ENCODE measurements around the gene PACS1. TPM values are rescaled to one million over a fixed set of nuclear protein-coding genes. Genes with fewer than 3 reads are reported as not detected.

Gene PACS1
- total RNA-seq, 1 experiment from 2014 or later: 41.1 TPM

DNA sequence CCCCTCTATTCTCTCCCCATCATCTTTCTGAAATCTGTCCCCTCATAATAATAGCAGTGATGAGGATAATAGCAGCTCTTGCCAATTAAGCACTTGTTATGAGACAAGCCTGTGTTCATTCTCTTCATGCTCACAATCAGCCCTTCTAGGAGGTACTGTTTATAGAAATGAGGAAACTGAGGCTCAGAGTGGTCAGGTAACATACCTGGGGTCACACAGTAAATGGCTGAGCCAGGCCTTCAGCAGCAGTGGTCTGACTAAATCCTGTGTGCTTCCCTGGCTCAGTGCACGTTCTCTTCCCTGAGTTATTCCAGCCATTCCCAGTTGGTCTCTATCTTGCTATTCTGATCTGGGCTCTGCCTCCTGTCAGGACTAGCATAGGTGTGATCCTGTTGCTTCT is 204.1 kb downstream of the PACS1 start (continued):
- TF ChIP-seq, protein P1, sequence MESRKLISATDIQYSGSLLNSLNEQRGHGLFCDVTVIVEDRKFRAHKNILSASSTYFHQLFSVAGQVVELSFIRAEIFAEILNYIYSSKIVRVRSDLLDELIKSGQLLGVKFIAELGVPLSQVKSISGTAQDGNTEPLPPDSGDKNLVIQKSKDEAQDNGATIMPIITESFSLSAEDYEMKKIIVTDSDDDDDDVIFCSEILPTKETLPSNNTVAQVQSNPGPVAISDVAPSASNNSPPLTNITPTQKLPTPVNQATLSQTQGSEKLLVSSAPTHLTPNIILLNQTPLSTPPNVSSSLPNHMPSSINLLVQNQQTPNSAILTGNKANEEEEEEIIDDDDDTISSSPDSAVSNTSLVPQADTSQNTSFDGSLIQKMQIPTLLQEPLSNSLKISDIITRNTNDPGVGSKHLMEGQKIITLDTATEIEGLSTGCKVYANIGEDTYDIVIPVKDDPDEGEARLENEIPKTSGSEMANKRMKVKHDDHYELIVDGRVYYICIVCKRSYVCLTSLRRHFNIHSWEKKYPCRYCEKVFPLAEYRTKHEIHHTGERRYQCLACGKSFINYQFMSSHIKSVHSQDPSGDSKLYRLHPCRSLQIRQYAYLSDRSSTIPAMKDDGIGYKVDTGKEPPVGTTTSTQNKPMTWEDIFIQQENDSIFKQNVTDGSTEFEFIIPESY (IDR thresholded peaks at IDR 0.05; ENCODE audit: extremely low read depth, insufficient replicate concordance, low read length): no peak
- TF ChIP-seq, protein P2, sequence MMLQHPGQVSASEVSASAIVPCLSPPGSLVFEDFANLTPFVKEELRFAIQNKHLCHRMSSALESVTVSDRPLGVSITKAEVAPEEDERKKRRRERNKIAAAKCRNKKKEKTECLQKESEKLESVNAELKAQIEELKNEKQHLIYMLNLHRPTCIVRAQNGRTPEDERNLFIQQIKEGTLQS (IDR thresholded peaks at IDR 0.05): no peak
- no peak for TF ChIP-seq CEBPB (IDR thresholded peaks at IDR 0.05; ENCODE audit: low read depth)

DNA sequence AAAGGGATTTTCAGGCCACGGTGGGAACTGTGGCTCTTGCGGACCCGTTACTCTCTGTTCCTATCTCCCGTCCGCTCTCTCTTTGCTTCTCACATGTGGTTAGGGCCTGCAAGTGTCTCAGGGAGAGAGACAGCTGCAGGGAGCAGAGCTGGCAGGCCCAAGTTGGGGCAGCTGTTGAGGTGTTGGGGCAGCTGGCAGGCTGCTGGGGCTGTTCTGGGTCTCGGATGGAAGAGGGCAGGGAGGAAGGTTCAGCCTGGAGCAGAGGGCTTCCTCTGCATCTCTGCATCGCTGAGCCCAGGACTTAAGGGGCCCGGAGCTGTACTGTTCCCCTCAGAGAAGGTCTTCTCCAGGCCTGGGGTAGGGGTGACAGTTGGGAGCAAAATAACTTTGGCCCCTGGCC is 205.3 kb downstream of the PACS1 start:
- intact Hi-C loops (cut with micrococcal nuclease): no loop called here
- no peak for ATAC-seq
- ChIA-PET POLR2A (no interaction called here), CTCF (no interaction called here), RAD21 (ENCODE audit: low non-redundant PET in 1 of 2, low total read pairs in 2 of 2, uncharacterized antibody in 2 of 2, unreplicated experiment in 2 of 2) (no interaction called here)
- BruUV-seq (replicated peaks): no TSS peak
- Histone ChIP-seq H3K27me3 (ENCODE audit: insufficient read depth, low read length) (no peaks in the 10 kb centered on the region), H3K4me3 (replicated peaks in 1 of 2; ENCODE audit: low read depth in 1 of 2, low read length in 2 of 2) (no peak overlapping the region), H3K27ac (ENCODE audit: low read depth, low read length) (no peak overlapping the region), H3K4me2 (ENCODE audit: low read length) (no peak overlapping the region), H3K9me3 (ENCODE audit: control insufficient read depth in 1 of 2, insufficient read depth in 1 of 2, low read depth in 1 of 2, low read length in 2 of 2) (no peaks in the 10 kb centered on the region), H3K9me2 (ENCODE audit: insufficient read depth) (no peaks in the 10 kb centered on the region), H3K36me3 (ENCODE audit: control insufficient read depth in 1 of 2, insufficient read depth in 2 of 2, low read length in 2 of 2) (peaks cover 18 to 20% of the 10 kb centered on the region in 2 experiments; a peak in 3 of 4 replicates), H4K20me1 (ENCODE audit: insufficient read depth) (no peaks in the 10 kb centered on the region), H3K79me2 (ENCODE audit: insufficient read depth, low read length) (peaks cover 13% of the 10 kb centered on the region), H2AFZ (ENCODE audit: low read depth, low read length, poor library complexity, severe bottlenecking) (no peak overlapping the region), H3K4me1 (ENCODE audit: control insufficient read depth in 1 of 2, insufficient read depth in 2 of 2, low read length in 2 of 2) (no peaks in the 10 kb centered on the region; a peak in 1 of 4 replicates), H3K9ac (ENCODE audit: low read length) (no peak overlapping the region)
- no peak for DNase-seq (ENCODE audit: low read depth, low spot score)
- TF ChIP-seq POLR2AphosphoS5 (IDR thresholded peaks at IDR 0.05; ENCODE audit: low read depth, low read length): no peak
- TF ChIP-seq ZNF274 (IDR thresholded peaks at IDR 0.05; ENCODE audit: low read depth, low read length): no peak
- TF ChIP-seq, protein P3, sequence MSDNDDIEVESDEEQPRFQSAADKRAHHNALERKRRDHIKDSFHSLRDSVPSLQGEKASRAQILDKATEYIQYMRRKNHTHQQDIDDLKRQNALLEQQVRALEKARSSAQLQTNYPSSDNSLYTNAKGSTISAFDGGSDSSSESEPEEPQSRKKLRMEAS (IDR thresholded peaks at IDR 0.05): no peak
- TF ChIP-seq, protein P1 (IDR thresholded peaks at IDR 0.05; ENCODE audit: extremely low read depth, insufficient replicate concordance, low read length): no peak
- TF ChIP-seq TCF7L2 (IDR thresholded peaks at IDR 0.05; ENCODE audit: borderline replicate concordance, extremely low read depth, insufficient read depth, insufficient read length): no peak
- TF ChIP-seq, protein P4, sequence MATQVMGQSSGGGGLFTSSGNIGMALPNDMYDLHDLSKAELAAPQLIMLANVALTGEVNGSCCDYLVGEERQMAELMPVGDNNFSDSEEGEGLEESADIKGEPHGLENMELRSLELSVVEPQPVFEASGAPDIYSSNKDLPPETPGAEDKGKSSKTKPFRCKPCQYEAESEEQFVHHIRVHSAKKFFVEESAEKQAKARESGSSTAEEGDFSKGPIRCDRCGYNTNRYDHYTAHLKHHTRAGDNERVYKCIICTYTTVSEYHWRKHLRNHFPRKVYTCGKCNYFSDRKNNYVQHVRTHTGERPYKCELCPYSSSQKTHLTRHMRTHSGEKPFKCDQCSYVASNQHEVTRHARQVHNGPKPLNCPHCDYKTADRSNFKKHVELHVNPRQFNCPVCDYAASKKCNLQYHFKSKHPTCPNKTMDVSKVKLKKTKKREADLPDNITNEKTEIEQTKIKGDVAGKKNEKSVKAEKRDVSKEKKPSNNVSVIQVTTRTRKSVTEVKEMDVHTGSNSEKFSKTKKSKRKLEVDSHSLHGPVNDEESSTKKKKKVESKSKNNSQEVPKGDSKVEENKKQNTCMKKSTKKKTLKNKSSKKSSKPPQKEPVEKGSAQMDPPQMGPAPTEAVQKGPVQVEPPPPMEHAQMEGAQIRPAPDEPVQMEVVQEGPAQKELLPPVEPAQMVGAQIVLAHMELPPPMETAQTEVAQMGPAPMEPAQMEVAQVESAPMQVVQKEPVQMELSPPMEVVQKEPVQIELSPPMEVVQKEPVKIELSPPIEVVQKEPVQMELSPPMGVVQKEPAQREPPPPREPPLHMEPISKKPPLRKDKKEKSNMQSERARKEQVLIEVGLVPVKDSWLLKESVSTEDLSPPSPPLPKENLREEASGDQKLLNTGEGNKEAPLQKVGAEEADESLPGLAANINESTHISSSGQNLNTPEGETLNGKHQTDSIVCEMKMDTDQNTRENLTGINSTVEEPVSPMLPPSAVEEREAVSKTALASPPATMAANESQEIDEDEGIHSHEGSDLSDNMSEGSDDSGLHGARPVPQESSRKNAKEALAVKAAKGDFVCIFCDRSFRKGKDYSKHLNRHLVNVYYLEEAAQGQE (IDR thresholded peaks at IDR 0.05; ENCODE audit: low read depth): no peak

Data from HCT116 (cell line).